ENCODE measurements around the gene METTL15.

METTL15 gene

DNA sequence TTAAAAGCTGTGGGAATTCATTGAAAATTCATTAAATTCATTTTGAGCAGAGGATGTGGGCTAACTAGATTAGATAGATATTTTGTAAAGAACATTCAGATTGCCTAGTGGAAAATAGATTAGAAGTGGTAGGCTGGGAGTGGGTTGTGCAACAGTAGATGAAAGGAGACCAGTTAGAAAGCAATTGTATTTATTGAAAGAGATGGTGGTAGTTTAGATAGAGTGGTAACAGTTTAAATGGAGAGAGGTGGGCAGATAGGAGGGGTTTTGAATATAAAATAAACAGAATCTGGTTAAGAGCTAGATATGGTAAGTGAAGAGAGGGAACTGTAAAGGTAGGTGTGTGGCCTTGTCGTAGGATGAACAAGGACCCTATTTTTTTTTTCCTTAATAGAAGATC lies 34.5 kb downstream of the METTL15 start:
- TF ChIP-seq, protein P1, sequence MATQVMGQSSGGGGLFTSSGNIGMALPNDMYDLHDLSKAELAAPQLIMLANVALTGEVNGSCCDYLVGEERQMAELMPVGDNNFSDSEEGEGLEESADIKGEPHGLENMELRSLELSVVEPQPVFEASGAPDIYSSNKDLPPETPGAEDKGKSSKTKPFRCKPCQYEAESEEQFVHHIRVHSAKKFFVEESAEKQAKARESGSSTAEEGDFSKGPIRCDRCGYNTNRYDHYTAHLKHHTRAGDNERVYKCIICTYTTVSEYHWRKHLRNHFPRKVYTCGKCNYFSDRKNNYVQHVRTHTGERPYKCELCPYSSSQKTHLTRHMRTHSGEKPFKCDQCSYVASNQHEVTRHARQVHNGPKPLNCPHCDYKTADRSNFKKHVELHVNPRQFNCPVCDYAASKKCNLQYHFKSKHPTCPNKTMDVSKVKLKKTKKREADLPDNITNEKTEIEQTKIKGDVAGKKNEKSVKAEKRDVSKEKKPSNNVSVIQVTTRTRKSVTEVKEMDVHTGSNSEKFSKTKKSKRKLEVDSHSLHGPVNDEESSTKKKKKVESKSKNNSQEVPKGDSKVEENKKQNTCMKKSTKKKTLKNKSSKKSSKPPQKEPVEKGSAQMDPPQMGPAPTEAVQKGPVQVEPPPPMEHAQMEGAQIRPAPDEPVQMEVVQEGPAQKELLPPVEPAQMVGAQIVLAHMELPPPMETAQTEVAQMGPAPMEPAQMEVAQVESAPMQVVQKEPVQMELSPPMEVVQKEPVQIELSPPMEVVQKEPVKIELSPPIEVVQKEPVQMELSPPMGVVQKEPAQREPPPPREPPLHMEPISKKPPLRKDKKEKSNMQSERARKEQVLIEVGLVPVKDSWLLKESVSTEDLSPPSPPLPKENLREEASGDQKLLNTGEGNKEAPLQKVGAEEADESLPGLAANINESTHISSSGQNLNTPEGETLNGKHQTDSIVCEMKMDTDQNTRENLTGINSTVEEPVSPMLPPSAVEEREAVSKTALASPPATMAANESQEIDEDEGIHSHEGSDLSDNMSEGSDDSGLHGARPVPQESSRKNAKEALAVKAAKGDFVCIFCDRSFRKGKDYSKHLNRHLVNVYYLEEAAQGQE (IDR thresholded peaks at IDR 0.05; ENCODE audit: insufficient read depth in 1 of 2, low read depth in 2 of 2, low read length in 2 of 2), result no peak
- TF ChIP-seq FOXP2 (optimal IDR thresholded peaks at IDR 0.05; ENCODE audit: borderline replicate concordance, extremely low read depth, extremely low read length, insufficient read depth), result no peak
- TF ChIP-seq SIN3A (IDR thresholded peaks at IDR 0.05; ENCODE audit: borderline replicate concordance, insufficient read depth, low read length), result no peak
- no peak for TF ChIP-seq POLR2AphosphoS5 (IDR thresholded peaks at IDR 0.05; ENCODE audit: low read depth, low read length)
- TF ChIP-seq TAF1 (IDR thresholded peaks at IDR 0.05; ENCODE audit: borderline replicate concordance, insufficient read depth, low read length), result no peak

DNA sequence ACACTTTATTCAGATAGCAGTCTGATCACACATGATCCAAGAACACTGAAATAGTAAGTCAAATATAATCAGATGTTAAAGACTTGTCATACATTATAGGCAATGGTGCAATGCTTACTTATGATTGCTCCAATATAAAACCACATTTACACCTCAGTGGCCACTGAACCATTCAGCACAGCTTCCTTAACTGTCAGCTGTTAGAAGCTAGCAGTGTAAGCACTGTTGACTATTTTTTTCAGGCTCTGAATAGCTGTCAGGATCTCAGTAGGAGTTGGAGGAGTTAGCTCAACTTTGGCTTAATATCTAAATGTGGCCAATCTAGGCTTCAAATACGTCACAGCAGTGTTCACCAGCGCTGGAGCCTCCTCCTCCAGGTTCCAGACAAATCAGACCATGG lies 36.6 kb downstream of the METTL15 start:
- TF ChIP-seq FOXP2 (optimal IDR thresholded peaks at IDR 0.05; ENCODE audit: borderline replicate concordance, extremely low read depth, extremely low read length, insufficient read depth) (no peak), SIN3A (IDR thresholded peaks at IDR 0.05; ENCODE audit: borderline replicate concordance, insufficient read depth, low read length) (no peak), POLR2AphosphoS5 (IDR thresholded peaks at IDR 0.05; ENCODE audit: low read depth, low read length) (no peak), TAF1 (IDR thresholded peaks at IDR 0.05; ENCODE audit: borderline replicate concordance, insufficient read depth, low read length) (no peak)
- TF ChIP-seq, protein P1 (IDR thresholded peaks at IDR 0.05; ENCODE audit: insufficient read depth in 1 of 2, low read depth in 2 of 2, low read length in 2 of 2), result no peak

DNA sequence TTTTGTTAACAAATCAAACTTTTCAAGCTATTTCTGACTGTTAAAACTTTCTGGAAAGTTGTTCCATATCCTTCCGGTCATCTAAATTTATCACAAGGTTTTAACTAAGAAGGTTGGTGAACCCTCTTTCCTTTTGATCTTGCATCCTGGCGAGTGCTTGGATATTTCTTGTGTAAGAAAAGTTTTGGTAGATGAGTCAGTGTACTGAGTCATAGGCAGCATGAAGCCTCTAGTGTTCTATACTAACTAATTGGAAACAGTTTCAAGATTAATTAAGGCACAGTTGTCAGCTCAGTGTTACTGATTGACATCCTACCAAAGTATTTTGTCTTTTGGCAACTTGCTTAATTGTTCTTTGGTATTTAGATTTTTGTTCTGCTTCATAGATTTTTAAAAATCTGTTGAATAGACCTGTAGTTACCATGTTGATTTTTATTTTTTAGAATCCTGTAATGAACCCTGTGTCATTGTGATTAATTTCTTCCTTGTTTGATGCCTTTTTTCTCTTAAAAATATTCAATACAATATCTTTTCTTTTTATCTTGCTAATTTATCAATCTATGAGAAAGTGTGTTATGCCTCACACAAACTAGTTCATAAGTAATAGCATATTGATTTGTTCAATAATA lies 38.0 kb downstream of the METTL15 start:
- TF ChIP-seq FOXP2 (optimal IDR thresholded peaks at IDR 0.05; ENCODE audit: borderline replicate concordance, extremely low read depth, extremely low read length, insufficient read depth), result no peak
- TF ChIP-seq TAF1 (IDR thresholded peaks at IDR 0.05; ENCODE audit: borderline replicate concordance, insufficient read depth, low read length), result no peak
- TF ChIP-seq SIN3A (IDR thresholded peaks at IDR 0.05; ENCODE audit: borderline replicate concordance, insufficient read depth, low read length), result no peak
- TF ChIP-seq, protein P1 (IDR thresholded peaks at IDR 0.05; ENCODE audit: insufficient read depth in 1 of 2, low read depth in 2 of 2, low read length in 2 of 2), result no peak
- TF ChIP-seq POLR2AphosphoS5 (IDR thresholded peaks at IDR 0.05; ENCODE audit: low read depth, low read length), result no peak

DNA sequence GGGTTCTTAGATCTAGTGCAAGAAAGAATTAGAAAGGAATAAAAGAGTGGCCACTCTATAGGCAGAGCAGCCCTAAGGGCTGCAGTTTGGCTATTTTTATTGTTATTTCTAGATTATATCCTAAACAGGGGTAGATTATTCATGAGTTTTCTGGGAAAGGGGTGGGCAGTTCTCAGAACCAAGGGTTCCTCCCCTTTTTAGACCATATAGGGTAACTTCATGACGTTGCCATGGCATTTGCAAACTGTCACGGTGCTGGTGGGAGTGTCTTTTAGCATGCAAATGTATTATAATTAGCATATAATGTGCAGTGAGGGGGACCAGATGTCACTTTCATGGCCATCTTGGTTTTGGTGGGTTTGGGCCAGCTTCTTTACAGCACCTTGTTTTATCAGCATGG lies 44.6 kb downstream of the METTL15 start:
- TF ChIP-seq TAF1 (IDR thresholded peaks at IDR 0.05; ENCODE audit: borderline replicate concordance, insufficient read depth, low read length) (no peak), SIN3A (IDR thresholded peaks at IDR 0.05; ENCODE audit: borderline replicate concordance, insufficient read depth, low read length) (no peak), POLR2AphosphoS5 (IDR thresholded peaks at IDR 0.05; ENCODE audit: low read depth, low read length) (no peak), FOXP2 (optimal IDR thresholded peaks at IDR 0.05; ENCODE audit: borderline replicate concordance, extremely low read depth, extremely low read length, insufficient read depth) (no peak)
- TF ChIP-seq, protein P1 (IDR thresholded peaks at IDR 0.05; ENCODE audit: insufficient read depth in 1 of 2, low read depth in 2 of 2, low read length in 2 of 2), result no peak
